NCI-H69 (cell line): ENCODE measurements around the gene KRTAP20-1.

Experiments used
- DNase-seq: peaks from one replicate; lab custom pipeline; 2025; lab: John Stamatoyannopoulos, UW

KRTAP20-1 gene

DNA sequence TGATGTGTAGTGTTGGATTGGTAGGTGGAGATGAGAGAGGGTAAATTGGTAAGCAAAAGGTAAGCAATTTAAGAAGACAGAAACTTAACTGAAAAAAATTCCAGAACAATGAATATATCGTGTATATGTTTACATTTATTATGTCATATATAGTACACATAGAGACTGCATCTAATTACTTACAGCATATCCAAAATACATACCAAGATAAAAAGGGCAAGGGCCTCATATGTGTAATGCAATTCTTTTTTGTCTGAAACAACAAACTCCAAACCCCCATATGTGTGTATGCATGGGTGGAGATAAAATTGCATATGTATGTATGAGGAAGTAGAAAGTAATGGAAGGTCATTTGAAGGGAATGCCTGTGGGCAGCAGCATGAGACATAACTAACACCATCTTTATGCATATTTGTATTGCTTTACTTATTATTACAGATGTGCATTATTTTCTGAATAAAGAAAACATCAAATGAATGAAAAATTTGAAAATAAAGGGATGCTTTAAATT lies 30.7 kb downstream of the KRTAP20-1 start:
- no peak for DNase-seq

GRCh38 chr21:30652891-30653290 lies 36.7 kb downstream of the KRTAP20-1 start:
- DNase-seq = no peak
